NCI-H2227 (cell line): ENCODE results near the gene SLC13A3.

Experiments
- DNase-seq: peaks from one replicate; lab custom pipeline; 2025; ENCODE audit not compliant: unreplicated experiment; lab: John Stamatoyannopoulos, UW

Gene SLC13A3

DNA sequence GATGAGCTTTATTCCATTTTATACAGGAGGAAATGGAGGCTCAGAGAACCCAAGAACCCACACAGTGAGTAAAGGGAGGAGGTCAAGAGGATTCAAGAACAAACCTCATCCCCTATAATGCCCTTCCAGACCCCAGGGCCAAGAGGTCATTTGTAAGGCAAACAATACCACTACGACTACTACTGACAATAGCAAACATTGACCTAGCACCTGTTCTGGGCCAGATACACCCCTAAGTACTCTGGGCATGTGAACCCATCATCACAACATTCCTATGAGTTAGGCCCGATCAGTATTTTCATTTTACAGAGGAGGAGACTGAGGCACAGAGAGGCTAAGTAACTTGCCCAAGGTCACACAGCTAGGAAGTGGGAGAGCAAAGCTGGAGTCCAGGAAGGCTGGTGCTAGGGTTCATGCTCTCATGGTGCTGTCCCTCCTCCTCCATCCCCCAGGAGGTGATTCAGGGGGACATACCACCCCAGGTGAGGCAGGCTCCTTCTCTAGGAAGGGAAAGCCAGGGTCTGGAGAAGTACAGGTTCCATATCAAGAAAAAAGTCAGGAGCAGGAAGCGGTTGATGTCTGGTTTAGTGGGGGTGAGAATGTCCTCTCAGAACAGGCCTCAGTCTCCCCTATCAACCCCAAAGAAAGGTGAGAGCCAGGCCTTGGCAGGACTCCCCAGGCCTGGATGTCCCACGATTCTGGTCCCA lies 13.7 kb downstream of the SLC13A3 start:
- DNase-seq, result no peak

DNA sequence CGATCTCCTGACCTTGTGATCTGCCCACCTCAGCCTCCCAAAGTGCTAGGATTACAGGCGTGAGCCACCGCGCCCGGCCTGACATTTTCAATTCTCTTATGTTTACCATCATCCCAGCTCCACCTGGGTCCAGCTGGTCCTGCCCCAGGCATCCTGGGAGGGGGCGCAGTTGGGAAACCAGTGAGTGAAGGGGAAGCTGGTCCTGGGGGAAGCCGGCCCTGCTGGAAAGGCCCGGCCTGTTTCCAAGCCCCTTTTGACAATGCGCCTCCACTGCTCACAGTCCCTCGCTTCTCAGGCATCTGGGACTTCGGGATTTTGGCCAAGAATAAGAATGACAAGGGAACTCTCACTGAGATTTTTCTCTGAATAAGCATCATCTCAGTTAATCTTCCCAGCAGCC lies 14.2 kb downstream of the SLC13A3 start:
- DNase-seq, result no peak

- no peak for DNase-seq
Measured at GRCh38 chr20:46636514-46636913, 14.7 kb downstream of the SLC13A3 start.

GRCh38 chr20:46635514-46636136 lies 15.6 kb downstream of the SLC13A3 start:
- no peak for DNase-seq

- DNase-seq, result no peak
Measured at GRCh38 chr20:46634528-46634927, 16.7 kb downstream of the SLC13A3 start.

GRCh38 chr20:46631874-46632446 lies 19.3 kb downstream of the SLC13A3 start:
- DNase-seq, result no peak

DNA sequence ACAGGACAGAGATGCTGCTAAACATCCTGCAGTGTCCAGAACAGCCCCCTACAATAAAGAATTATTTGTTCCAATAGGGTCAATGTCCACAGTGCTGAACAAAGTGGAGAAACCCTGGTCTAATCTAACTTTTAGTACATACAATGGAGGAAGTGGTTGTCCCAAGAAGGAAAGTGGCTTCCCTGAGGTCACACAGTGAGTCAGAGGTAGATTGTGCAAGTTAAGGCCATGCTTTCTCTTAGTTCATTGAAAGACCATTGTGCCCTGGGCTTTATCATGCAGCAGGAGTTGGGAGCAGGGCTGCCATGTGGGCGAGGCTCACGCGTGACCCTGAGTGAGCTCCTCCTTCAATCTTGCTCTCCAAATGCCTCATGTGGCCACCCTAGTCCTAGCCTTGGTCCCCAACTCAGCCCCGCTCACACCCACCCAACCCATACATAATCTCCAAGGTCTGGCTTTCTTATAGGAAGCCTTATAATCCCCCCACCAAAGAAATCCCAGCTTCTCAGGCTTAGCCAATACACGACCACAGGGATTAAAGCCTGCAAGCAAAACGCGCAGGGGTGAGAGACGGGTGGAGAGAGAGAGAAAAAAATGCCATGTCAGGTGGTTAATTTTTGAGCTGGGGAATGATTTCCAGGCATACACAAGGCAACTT lies 19.9 kb downstream of the SLC13A3 start:
- no peak for DNase-seq

- DNase-seq, result no peak
Measured at GRCh38 chr20:46630306-46630705, 21.0 kb downstream of the SLC13A3 start.

- no peak for DNase-seq
Measured at GRCh38 chr20:46629341-46629740, 21.9 kb downstream of the SLC13A3 start.

DNA sequence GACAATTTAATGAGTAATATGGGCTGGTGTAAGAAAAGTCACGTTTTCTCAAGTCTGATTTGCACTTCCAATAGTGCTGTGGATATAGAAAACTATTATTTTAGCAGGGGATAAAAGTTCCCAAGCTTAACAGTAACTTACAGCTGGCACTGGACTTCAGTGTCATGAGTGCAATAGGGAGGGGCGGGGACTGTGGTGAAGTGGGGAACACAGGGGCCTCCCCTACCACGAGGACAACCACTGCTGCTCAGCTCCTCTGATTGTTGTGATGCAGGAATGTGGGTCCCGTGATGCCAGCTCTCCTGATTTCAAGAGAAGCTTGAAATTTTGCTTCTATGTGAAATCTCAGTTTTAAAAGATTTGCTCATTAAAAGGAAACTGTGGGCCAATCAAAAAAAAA lies 24.0 kb downstream of the SLC13A3 start:
- DNase-seq, result no peak

- no peak for DNase-seq
Measured at GRCh38 chr20:46626758-46627157, 24.5 kb downstream of the SLC13A3 start.

- no peak for DNase-seq
Measured at GRCh38 chr20:46625875-46626373, 25.3 kb downstream of the SLC13A3 start.

DNA sequence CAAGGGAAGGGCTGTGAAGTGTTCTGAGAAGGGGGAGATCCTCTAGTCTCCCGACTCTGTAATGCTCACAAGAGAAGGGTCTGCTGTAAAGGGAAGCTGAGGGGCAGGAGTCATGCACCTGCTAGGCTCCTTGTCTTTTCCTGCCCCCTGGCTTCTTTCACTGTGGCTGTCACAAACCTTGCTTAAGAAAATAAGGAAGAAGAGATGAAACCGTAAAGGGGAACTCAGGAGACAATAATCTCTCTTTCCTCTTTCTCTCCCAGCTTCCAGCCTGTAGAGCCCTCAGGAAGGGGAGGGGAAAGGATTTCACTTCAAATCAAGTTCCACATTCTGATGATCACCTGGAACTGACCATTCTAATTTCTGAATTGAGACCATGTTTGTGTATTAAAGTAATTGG lies 26.3 kb downstream of the SLC13A3 start:
- no peak for DNase-seq

GRCh38 chr20:46622165-46622564 lies 29.1 kb downstream of the SLC13A3 start:
- DNase-seq, result no peak

GRCh38 chr20:46621492-46621891 lies 29.8 kb downstream of the SLC13A3 start:
- no peak for DNase-seq

GRCh38 chr20:46619445-46619844 lies 31.8 kb downstream of the SLC13A3 start:
- no peak for DNase-seq

DNA sequence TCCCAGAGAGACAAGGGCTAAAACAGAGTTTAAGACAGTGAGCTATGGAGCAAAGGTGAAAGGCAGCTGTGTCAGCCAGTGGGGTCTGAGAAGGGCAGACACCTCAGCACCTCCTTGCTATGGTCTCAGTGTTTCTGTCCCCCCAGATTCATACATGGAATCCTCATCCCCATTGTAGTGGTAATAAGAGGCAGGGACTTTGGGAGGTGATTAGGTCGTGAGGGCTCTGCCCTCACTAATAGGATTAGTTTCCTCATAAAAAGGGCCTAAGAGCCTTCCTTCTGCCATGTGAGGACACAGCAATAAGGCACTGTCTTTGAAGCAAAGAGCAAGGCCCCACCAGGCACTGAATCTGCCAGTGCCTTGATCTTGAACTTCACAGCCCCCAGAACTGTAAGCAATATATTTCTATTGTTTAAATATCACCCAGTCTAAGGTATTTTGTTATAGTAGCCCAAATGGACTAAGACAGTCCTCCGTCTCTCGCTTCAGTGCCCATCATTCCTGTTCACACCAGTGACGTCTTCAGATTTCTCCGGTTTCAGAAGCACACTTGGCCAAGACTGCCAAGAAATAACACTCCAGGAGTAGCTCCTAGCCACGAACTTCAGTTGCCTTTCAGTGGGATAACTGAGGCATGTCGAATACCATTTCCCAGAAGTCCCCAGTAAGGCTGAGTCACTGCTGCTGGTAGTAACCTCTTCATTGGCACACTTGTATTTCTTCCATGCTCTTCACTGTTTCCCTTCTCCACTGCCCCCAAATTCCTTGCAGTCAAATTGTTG lies 32.8 kb downstream of the SLC13A3 start:
- no peak for DNase-seq

GRCh38 chr20:46614503-46614902 lies 36.8 kb downstream of the SLC13A3 start:
- no peak for DNase-seq

GRCh38 chr20:46610145-46610544 lies 41.1 kb downstream of the SLC13A3 start:
- no peak for DNase-seq

- no peak for DNase-seq
Measured at GRCh38 chr20:46609043-46609442, 42.2 kb downstream of the SLC13A3 start.

DNA sequence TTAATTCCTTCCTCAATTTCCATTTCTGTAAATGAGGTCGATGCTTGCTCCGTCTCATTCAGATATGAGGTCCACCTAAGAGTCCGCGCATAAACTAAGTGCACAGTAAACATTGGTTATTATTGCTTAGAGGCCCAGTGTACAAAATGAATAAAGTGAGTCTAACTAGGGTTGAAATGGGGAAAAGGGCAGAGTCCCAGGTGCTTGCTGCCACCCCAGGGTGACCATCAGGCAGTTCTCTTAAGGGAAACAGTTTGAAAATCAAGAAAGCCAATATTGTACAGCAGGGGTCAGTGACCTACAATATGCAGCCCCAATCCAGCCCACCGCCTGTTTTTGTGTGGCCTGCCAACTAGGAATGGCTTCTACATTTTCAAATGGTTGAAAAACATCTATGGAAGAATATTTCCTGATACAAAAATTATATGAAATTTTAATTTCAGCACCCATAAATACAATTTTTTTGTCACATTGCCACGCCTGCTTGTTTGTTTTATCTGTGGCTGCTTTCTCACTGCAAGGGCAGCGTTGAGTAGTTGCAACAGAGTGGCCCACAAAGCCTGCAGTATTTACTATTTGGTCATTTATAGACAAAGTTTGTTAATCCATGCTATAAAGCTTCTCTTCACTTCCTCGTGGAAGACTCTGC lies 43.3 kb downstream of the SLC13A3 start:
- DNase-seq, result no peak
